GM10266 (cell line): ENCODE measurements around the gene GRK6.

Experiments
- DNase-seq: peaks from one replicate; pipeline ENCODE4 v3.0.0; 2012; ENCODE audit errors: extremely low spot score
- CTCF ChIP-seq: IDR thresholded peaks from 2 replicates; pipeline ENCODE4 v1.5.1; 2012; ENCODE audit warnings: mild to moderate bottlenecking, low read depth; ENCODE audit not compliant: control insufficient read depth, insufficient read depth; ENCODE audit errors: missing control alignments

Gene GRK6

GRCh38 chr5:177444106-177445051 is 17.9 kb downstream of the GRK6 start:
- peak; percentile 61 for DNase-seq
- TF ChIP-seq CTCF = no peak

GRCh38 chr5:177445052-177445916 is 18.8 kb downstream of the GRK6 start:
- no peak for DNase-seq

GRCh38 chr5:177445917-177446199 is 19.4 kb downstream of the GRK6 start:
- no peak for DNase-seq
- no peak for TF ChIP-seq CTCF

More at GRCh38 chr5:177445052-177445916, 18.8 kb downstream of the GRK6 start:
- TF ChIP-seq CTCF = no peak

GRCh38 chr5:177446200-177447065 is 20.0 kb downstream of the GRK6 start, which contains the start of gene PRR7:
TSS of gene PRR7 (plus strand) at chr5:177446814. CDS start at chr5:177455068, 8,254 bp downstream.
- DNase-seq = peak; percentile 91
- peak; percentile 36 for TF ChIP-seq CTCF

GRCh38 chr5:177447066-177447610 is 20.7 kb downstream of the GRK6 start:
- no peak for TF ChIP-seq CTCF
- peak; percentile 90 for DNase-seq

GRCh38 chr5:177447611-177448243 is 21.3 kb downstream of the GRK6 start:
- no peak for DNase-seq
- TF ChIP-seq CTCF = no peak
